GM18861 (cell line): ENCODE results near the gene SERPINB7.

Experiments used
- ATAC-seq: cut with Tn5 transposase; IDR thresholded peaks from one replicate; pipeline ENCODE4 v1.9.1; 2021; ENCODE audit not compliant: unreplicated experiment

SERPINB7 gene

DNA sequence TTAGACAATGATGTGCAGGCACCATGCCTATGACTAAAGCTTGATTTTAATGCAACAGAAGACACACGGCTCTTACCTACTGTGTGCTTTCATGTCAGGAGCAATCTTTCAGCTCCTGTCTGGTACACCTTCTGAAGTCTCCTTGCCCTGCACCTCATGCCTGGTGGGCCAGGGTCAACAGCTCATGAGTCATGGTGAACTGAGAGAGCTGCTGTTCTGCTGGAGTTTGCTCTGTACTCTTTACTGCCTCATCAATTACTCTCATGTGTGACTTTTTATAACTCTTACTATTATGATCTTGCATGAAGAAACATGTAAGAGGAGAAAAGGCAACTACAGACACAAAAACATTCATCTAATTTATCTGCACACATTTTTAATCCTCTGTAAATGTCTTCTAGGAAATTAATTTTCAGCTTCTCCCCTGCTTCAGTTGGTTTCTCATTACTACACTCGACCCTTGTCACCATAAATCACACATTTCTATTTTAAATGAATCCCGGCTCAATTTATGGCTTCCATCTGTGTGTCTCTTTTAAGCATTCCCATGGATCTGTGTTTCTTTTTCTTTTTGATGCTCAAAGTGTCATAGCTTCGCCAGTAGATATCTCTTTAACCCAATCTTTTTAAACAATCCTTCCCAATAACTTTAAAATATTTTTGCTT, 9.7 kb downstream of the SERPINB7 start:
- ATAC-seq: no peak

DNA sequence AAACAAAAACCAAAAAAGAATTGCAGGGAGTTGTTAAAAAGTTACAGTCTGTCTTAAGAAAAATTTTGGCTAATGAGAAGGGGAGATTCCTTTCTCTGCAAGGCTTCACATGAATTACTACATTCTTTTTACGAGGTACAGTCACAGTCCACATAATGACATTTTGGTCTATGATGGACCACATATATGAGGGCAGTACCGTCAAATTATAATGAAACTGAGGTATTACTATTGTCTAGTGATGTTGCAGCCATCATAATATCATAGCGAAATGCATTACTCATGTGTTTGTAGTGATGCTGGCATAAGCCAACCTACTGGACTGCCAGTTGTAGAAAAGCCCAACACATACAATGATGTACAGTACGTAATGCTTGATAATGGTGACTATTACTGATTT, 12.5 kb downstream of the SERPINB7 start:
- ATAC-seq: no peak

DNA sequence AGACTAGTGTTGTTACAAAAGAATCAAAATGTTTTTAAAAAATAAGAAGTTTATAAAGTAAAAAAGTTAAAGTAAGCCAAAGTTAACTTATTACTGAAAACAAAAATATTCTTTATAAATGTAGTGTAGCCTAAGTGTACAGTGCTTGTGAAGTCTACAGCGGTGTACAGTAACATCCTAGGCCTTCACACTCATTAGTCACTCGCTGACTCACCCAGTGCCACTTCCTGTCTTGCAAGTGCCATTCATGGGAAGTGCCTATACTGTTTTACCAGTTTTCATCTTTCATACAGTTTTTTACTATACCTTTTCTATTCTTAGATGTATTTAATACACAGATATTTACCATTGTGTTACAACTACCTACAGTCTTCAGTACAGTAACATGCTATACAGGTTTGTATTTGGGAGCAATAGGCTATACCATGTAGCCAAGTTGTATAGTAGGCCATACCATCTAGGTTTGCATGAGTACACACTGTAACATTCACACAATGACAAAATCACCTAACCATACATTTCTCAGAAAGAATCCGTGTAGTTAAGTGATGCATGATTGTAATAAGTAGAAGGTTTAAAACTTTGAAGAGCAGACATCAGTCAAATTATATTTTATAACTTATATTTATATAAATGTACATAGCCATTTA, 13.4 kb downstream of the SERPINB7 start:
- ATAC-seq: peak; percentile 64

GRCh38 chr18:63789327-63789726, 14.1 kb downstream of the SERPINB7 start:
- ATAC-seq: no peak

DNA sequence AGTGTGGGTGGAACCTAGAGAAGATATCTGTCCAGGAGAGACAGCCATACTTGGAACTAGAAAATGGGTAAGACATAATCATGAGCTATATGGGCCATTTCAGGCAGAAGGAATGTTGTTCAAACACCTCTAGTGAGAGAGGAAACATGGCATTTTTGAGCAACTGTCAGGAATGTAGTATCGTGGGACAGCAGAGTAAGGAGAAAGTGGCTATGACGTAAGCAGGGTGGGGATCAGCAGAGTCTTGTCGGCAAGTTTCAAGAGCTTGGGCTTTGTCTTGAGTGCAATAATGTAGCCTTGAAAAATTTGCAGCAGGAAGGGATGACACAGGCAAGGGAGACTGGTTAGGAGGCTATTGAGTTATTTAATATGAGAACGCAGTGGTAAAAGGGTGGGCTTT, 20.4 kb downstream of the SERPINB7 start:
- no peak for ATAC-seq

DNA sequence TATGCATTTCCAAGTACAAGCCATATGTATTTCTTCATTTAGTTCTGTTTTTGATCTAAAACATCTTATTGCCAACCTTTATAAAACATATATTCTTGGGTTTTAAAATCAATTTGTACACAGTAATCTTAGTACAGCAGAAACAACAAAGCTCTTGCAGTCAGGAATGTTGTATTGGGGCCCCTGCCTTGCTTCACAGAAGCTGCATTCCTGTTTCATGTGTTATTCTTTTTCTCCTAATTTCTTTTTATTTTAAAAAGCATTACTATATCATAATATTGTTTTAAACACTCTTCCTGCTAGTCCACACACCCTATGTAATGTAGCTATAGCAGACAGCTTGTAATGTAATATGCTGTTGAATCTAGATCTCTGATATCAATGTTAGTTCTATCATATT, 24.0 kb downstream of the SERPINB7 start:
- no peak for ATAC-seq

DNA sequence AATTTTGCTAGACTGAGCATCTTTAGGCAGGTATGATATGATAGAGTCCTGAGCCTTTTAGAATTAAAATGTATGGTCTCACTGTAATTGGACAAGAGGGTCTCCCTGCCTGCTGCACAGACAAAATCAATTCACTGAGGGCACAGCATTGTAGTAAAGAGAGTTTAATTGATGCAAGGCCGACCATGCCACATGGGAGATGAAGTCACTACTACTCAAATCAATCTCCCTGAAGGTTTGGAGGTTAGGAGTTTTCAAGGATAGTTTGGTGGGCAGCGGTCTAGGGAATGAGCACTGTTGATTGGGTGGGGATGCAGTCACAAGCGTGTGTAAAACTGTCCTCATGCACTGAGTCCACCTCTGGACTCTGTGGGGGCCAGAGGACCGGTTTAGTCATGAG, 26.1 kb downstream of the SERPINB7 start:
- ATAC-seq: no peak

DNA sequence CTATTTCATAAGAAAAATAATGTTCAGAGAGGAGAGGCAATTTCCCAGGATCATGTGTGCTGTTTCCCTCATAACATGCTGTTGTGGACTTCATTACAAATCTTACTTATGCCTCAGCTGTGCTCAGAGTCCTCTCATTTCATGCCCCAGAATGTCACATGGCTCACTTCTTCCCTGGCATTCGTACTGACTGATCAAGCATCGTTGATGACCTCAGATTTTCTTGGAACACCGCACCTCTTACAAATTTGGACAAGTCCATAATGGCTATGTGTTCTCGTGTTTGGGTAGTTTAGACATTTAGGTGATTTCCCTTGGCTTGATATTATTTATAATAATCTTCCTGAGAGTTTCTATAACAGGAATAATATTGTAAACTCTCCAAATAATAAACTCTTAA, 32.9 kb downstream of the SERPINB7 start:
- ATAC-seq: no peak

DNA sequence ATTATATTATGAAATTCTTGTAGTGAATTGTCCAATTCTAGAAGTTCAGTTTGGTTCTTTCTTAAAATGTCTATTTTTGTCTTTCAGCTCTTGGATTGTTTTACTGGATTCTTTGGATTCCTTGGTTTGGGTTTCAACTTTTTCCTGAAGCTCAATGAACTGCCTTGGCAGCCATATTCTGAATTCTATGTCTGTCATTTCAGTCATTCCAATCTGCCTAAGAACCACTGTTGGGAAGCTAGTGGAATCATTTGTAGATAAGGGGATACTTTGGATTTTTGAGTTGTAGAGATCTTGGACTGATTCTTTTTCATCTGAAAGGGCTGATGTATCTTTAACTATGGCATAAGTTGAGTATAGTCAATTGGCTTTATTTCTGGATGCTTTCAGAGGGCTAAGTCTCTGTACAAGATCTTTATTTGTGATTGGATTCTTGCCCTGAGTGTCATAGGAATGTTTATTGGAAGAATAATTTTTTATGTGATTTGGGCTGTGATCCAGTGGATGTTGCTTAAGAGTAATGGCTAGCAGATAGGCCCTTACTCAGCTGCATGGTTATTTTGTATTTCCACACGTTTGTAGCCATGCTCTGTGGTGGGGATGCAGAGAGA, 42.3 kb downstream of the SERPINB7 start:
- ATAC-seq: no peak

DNA sequence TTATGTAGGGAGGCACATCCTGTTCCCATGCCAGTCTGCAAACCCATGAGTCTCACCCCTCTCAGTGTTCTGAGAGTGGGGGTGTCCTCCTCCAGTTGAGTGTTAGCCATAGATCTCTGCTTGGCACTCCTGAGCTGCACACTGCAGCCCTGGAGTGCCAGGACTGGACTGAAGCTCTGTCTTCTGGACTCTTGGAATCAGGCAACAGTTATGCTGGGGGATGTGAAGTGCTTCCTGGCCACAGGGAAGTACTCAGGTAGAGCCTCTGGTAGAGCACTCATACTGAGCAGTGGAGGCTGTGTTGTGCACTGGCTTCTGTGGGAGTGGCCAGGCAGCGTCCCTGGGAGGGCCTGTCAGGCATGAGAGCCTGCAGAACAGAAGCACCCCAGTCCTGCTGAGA, 43.0 kb downstream of the SERPINB7 start:
- ATAC-seq: no peak

GRCh38 chr18:63819786-63820185, 44.6 kb downstream of the SERPINB7 start:
- ATAC-seq: no peak

DNA sequence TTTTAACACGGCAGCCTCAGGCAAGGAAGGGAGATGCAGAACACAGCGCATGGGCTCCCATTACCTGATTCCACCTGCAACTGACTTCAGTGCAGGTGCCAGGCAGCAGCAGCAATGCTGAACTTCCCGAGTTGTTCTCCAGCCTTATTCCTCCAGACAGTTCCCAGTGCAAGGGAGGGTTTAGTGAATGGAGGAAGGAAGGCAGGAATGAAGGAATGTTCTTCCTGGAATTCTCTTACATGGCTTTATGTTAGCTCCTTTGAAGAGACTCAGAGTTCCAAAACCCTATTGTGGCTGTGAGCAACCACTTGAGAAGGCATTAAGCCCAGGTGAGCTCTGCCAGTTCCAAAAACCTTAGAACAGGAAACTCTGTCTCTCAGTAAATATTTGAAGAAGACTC, 45.5 kb downstream of the SERPINB7 start:
- no peak for ATAC-seq

- no peak for ATAC-seq
Observed at GRCh38 chr18:63823516-63824219, 48.5 kb downstream of the SERPINB7 start.

DNA sequence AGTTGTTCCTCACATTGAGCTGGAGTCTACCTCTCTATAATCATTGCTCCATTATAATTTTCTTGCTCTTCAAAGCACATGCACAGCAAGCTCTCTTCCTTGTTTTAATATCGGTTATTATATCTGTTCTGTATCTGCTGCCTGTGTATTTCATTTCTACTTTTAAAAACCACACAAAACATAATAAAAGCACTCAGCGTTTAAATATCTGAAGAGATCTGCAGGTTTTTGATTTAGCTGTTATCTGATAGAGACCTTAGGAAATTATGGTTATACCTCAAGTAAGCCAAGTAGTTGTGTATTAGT, 49.0 kb downstream of the SERPINB7 start:
- ATAC-seq: no peak

DNA sequence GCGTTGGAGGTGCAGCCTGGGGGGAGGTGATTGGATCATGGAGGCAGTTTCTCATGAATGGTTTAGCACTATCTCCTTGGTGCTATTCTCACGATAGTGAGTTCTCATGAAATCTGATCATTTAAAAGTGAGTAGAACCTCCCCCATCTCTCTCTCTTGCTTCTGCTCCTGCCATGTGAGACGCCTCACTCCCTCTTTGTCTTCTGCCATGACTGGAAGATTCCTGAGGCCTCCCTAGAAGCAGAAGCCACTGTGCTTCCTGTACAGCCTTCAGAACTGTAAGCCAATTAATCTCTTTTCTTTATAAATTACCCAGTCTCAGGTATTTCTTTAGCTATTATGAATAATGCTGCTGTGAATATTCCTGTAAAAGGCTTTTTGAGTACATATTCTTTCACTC, 52.9 kb downstream of the SERPINB7 start:
- no peak for ATAC-seq

GRCh38 chr18:63828656-63829055, 53.4 kb downstream of the SERPINB7 start:
- no peak for ATAC-seq

DNA sequence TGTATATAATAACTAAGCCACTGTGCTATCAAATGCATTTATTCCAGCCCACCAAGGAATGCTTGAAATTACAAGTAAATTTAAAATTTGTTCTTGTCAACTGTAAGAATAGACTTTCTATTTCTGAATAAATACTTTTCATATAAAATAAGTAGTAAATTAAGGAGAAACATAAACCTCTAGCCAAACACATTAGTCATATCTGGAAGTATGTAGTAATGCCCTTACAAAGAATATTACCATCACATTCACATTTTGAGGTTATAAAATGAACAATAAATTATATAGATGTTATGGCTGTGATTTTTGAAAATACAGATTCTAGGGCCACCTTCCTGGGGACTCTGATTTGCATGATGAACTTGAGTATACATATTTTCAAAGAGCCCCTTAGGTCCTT, 54.7 kb downstream of the SERPINB7 start:
- no peak for ATAC-seq

DNA sequence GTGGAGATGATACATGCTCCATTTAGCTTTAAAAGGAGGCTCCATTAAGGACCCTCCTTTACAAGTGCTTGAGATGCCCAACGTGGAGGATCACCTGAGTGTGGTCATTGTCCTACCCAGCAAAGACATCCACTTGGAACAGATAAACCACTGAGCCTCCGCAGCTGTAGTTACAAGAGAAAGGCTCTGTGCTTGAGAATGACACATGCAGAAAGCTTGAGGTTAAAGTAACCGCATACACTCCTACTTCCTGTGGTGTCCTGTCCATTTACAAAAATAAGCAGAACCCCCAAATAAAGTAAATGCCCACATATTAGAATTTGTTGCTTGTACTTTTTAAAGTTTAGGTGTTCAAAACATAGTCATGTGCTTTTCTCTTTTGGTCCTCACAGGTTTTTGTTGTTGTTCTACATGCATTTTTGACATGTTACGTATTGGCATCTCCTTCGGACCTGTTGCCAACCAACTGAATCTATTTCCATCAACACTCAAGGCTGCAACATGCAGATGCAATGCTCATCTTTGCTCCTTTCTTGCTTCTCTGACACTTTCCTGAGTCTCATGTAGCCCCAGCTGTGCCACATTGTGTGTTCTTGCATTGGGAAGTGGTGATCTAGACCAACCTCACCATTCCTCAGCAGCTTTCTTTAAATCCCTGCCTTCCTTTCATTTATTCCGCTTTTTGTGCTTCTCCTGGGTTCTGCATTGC, 56.0 kb downstream of the SERPINB7 start:
- ATAC-seq: peak; percentile 92

GRCh38 chr18:63832470-63832869, 57.3 kb downstream of the SERPINB7 start:
- peak; percentile 79 for ATAC-seq

DNA sequence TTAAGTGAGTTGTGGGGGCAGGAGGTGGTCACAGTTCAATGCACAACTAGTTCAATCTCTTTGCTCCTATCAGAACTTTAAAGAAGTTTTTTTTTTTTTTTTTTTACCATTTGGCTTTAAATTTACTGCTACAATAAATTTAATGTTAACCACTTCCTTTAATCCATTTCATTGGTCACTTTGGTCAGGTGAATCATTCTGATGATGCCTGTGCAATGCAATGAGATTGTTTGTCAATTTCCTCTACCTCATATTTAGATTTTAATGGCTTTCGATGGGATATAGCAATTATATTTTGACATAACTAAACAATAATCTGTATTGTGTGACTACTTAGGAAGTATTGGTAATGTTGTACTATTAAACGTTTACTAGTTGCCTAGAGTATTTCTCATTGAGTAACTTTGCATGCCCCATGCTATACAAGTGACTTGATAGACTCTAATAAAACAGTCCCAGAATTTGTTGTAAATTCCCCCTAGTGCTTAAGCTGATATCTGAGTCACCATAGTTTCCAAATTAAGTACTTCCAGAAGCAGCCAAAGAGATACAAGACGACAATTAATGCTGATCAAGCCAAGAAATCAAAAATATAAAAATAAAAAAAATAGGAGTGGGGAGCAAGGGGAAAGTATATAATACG, 59.4 kb downstream of the SERPINB7 start:
- ATAC-seq: no peak

DNA sequence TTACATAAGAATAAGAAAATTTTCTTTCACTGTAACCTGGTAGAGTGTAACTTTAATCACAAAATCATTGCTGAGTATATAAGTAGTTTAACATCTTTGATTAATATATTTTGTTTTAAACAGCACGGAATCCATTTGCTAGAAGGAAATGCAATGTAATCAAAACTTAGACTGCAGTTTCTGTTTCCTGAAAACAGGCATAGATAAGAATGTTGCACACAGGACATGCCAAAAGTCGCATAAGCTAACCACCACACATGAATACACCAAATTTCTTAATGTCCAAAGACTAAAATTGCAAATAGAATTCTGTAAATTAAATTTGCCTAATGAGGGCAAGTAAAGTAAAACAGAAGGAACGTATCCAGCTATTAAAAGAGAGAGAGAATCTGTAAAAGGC, 61.2 kb downstream of the SERPINB7 start:
- no peak for ATAC-seq
